Trophoblast cell (in vitro differentiated cells and primary cell): ENCODE data around the gene MAPK12.

ENCODE experiments used
- DNase-seq, 2 donors: peaks; one replicate each; pipeline ENCODE4 v3.0.0-alpha.2; 2016
- H2AFZ ChIP-seq: 2 replicates; pipeline ENCODE4 v1.6.1; 2013; ENCODE audit warnings: low read length, moderate library complexity, mild to moderate bottlenecking; ENCODE audit not compliant: insufficient read depth, poor library complexity
- H2AK5ac ChIP-seq: 2 replicates; pipeline ENCODE4 v1.6.1; 2013; ENCODE audit warnings: mild to moderate bottlenecking, low read length
- H2BK120ac ChIP-seq: 2 replicates; pipeline ENCODE4 v1.6.1; 2013; ENCODE audit warnings: low read length, mild to moderate bottlenecking, moderate library complexity; ENCODE audit not compliant: insufficient read depth, poor library complexity
- H2BK12ac ChIP-seq: 2 replicates; pipeline ENCODE4 v1.6.1; 2013; ENCODE audit warnings: mild to moderate bottlenecking, low read length, moderate library complexity
- H2BK5ac ChIP-seq: 2 replicates; pipeline ENCODE4 v1.6.1; 2013; ENCODE audit warnings: low read length, low read depth, moderate library complexity, mild to moderate bottlenecking; ENCODE audit not compliant: poor library complexity
- H3K14ac ChIP-seq: 2 replicates; pipeline ENCODE4 v1.6.1; 2013; ENCODE audit warnings: mild to moderate bottlenecking, low read length
- H3K18ac ChIP-seq: 2 replicates; pipeline ENCODE4 v1.6.1; 2013; ENCODE audit warnings: mild to moderate bottlenecking, low read length
- H3K23ac ChIP-seq: 2 replicates; pipeline ENCODE4 v1.6.1; 2013; ENCODE audit warnings: low read length
- H3K27ac ChIP-seq: 2 replicates; pipeline ENCODE4 v1.5.1; 2013; ENCODE audit warnings: low read depth, mild to moderate bottlenecking, inconsistent platforms, low read length, moderate library complexity
- H3K27me3 ChIP-seq: 2 replicates; pipeline ENCODE4 v1.6.1; 2013; ENCODE audit warnings: inconsistent platforms, mild to moderate bottlenecking, low read length, moderate library complexity; ENCODE audit not compliant: insufficient read depth
- H3K36me3 ChIP-seq, 2 experiments: 1 replicate in 1 of 2; 2 replicates in 1 of 2; pipeline ENCODE4 v1.6.1; 2013; ENCODE audit warnings: low read length in 2 of 2, mild to moderate bottlenecking in 2 of 2, moderate library complexity in 1 of 2; ENCODE audit not compliant: insufficient read depth in 2 of 2, control insufficient read depth in 1 of 2
- H3K4ac ChIP-seq: 2 replicates; pipeline ENCODE4 v1.6.1; 2013; ENCODE audit warnings: low read depth, mild to moderate bottlenecking, low read length, moderate library complexity
- H3K4me1 ChIP-seq, 2 experiments: 1 replicate in 1 of 2; 2 replicates in 1 of 2; pipeline ENCODE4 v1.6.1; 2013; ENCODE audit warnings: low read length in 2 of 2, mild to moderate bottlenecking in 2 of 2, moderate library complexity in 1 of 2; ENCODE audit not compliant: insufficient read depth in 2 of 2, control insufficient read depth in 1 of 2
- H3K4me2 ChIP-seq: 2 replicates; pipeline ENCODE4 v1.6.1; 2013; ENCODE audit warnings: inconsistent platforms, mild to moderate bottlenecking, low read length, moderate library complexity
- H3K4me3 ChIP-seq: 2 replicates; pipeline ENCODE4 v1.5.1; 2013; ENCODE audit warnings: mild to moderate bottlenecking, low read depth, low read length, inconsistent platforms
- H3K79me1 ChIP-seq: one replicate; pipeline ENCODE4 v1.6.1; 2013; ENCODE audit warnings: low read length
- H3K79me2 ChIP-seq: 2 replicates; pipeline ENCODE4 v1.6.1; 2013; ENCODE audit warnings: low read length, mild to moderate bottlenecking; ENCODE audit not compliant: control insufficient read depth, insufficient read depth, poor library complexity
- H3K9ac ChIP-seq: 2 replicates; pipeline ENCODE4 v1.6.1; 2013; ENCODE audit warnings: mild to moderate bottlenecking, low read length
- H3K9me3 ChIP-seq: 2 replicates; pipeline ENCODE4 v1.6.1; 2013; ENCODE audit warnings: low read depth, mild to moderate bottlenecking, control low read depth, inconsistent platforms, low read length; ENCODE audit not compliant: insufficient read depth
- H4K12ac ChIP-seq: 2 replicates; pipeline ENCODE4 v1.6.1; 2013; ENCODE audit warnings: low read depth, mild to moderate bottlenecking, low read length, moderate library complexity
- H4K8ac ChIP-seq: 2 replicates; pipeline ENCODE4 v1.6.1; 2013; ENCODE audit warnings: low read depth, mild to moderate bottlenecking, low read length, moderate library complexity
- H4K91ac ChIP-seq: one replicate; pipeline ENCODE4 v1.6.1; 2013; ENCODE audit warnings: low read depth, mild to moderate bottlenecking, low read length, moderate library complexity
- WGBS: extraction: QIAGEN DNeasy Blood & Tissue Kit; methylation state at CpG from one replicate; pipeline ENCODE4 v1.1.7; 2013; ENCODE audit warnings: missing lambda C conversion rate; ENCODE audit not compliant: insufficient read length, insufficient coverage; ENCODE audit errors: extremely low coverage; 5-methylcytosine and 5-hydroxymethylcytosine counted together

Gene MAPK12

DNA sequence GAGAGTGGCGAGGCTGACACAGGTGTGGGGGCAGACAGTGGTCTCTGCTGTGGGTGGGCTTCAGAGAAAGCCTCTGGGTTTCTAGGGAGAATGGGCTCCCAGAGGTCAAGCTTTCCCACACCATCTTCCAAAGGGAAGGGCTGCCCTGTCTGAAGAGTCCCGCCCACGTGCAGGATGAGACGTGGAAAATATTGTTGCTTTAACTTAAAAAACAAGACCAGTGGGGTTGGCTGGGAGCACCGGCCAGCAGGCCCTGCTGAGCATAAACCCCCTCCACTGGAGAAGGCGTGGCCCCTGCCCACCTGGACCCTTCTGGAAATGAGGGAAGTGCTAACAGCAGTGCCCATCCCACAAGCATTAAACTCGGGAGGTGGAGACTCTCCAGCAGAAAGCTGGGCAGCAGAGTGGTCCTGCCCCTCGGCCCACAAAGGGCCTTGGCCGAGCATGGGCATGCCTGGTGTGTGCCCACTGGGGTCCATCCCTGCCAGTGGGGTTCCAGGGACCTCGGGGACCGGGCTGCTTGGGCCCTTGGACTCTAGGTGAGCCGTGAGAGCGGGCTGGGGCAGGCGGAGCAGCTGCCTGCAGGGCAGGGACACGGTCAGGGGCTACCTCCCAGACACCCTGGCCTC, 45.3 kb downstream of the MAPK12 start:
- Histone ChIP-seq H2BK120ac (no peak overlapping the region), H3K79me2 (no peaks in the 10 kb centered on the region), H2BK5ac (no peak overlapping the region), H3K4me1 (no peaks in the 10 kb centered on the region), H3K36me3 (peaks cover 81% of the 10 kb centered on the region in 2 experiments), H3K4me2 (no peak overlapping the region), H2BK12ac (no peak overlapping the region), H3K4me3 (no peak overlapping the region), H3K14ac (no peak overlapping the region), H3K18ac (no peak overlapping the region), H3K79me1 (no peaks in the 10 kb centered on the region), H3K9me3 (peaks cover 14% of the 10 kb centered on the region), H3K9ac (no peak overlapping the region), H3K4ac (no peak overlapping the region), H3K27ac (no peak overlapping the region), H4K8ac (no peak overlapping the region), H2AFZ (no peak overlapping the region), H2AK5ac (no peak overlapping the region), H4K12ac (peak overlapping the region; percentile 23), H4K91ac (no peak overlapping the region), H3K23ac (no peak overlapping the region), H3K27me3 (no peaks in the 10 kb centered on the region)
- DNase-seq: no peak
- WGBS: no CpG with 5 or more reads among the region's 15 CpGs

DNA sequence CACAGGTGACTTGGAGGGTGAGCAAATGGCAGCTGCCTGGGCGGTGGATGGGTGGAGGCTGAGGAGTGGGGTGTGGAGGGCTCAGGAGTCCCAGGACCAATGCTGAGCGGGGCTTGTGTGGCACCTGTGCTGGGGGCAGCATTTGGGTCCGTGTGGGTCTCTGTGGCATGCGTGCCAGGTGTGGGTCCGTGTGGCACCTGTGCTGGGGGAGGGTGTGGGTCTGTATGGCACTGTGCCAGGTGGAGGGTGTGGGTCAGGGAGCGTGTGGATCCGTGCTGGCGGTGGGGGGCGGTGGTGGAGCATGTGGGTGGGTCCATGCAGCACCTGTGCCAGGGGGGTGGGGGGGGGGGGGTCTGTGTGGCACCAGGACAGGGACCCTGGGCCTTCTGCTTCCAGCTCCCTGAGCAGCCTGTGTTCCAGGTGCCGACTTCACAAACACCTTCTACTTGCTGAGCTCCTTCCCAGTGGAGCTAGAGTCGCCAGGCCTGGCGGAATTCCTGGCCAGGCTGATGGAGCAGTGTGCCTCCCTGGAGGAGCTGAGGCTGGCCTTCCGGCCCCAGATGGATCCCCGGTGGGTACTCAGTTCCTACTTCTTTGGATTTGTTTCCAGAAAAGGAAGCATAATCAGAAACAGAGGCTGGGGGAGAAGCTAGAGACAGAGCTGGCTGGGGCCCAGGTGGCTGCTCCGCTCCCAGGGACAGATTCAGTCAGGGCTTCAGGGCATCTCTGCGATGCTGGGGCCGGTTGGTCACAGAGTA, 46.0 kb downstream of the MAPK12 start:
- no peak overlapping the region for H3K4me2 ChIP-seq
- no peak overlapping the region for H3K18ac ChIP-seq
- DNase-seq: no peak
- H3K4me3 ChIP-seq: no peak overlapping the region
- H3K27ac ChIP-seq: no peak overlapping the region
- H3K79me2 ChIP-seq: no peaks in the 10 kb centered on the region
- H2AFZ ChIP-seq: no peak overlapping the region
- no CpG with 5 or more reads among the region's 17 CpGs for WGBS
- no peak overlapping the region for H2BK12ac ChIP-seq
- no peak overlapping the region for H4K91ac ChIP-seq
- peaks cover 7% of the 10 kb centered on the region for H3K9me3 ChIP-seq
- no peak overlapping the region for H4K12ac ChIP-seq
- no peaks in the 10 kb centered on the region for H3K79me1 ChIP-seq
- no peak overlapping the region for H2AK5ac ChIP-seq
- H3K36me3 ChIP-seq: peaks cover 81 to 82% of the 10 kb centered on the region in 2 experiments
- no peak overlapping the region for H3K4ac ChIP-seq
- H2BK5ac ChIP-seq: no peak overlapping the region
- H3K4me1 ChIP-seq: no peaks in the 10 kb centered on the region
- no peak overlapping the region for H3K14ac ChIP-seq
- no peak overlapping the region for H3K9ac ChIP-seq
- H3K23ac ChIP-seq: no peak overlapping the region
- H4K8ac ChIP-seq: no peak overlapping the region
- H3K27me3 ChIP-seq: no peaks in the 10 kb centered on the region
- H2BK120ac ChIP-seq: no peak overlapping the region

DNA sequence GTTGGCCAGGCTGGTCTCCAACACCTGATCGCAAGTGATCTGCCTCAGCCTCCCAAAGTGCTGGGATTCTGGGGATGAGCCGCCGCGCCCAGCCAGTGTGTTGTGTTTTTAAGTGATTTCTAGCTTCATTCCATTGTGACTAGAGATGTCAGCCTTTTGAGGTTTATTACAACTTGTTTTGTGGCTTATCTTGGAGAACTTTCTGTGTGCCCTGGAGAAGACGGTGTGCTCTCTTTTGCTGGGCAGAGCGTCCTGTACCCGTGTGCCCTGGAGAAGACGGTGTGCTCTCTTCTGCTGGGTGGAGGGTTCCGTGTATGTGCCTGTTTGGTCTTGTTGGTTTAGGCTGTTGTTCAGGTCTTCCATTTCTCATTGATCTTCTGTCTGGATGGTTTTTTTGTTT, 48.2 kb downstream of the MAPK12 start:
- Histone ChIP-seq H4K91ac (no peak overlapping the region), H3K36me3 (peaks cover 71 to 74% of the 10 kb centered on the region in 2 experiments), H3K79me2 (no peaks in the 10 kb centered on the region), H2BK120ac (no peak overlapping the region), H4K8ac (no peak overlapping the region), H3K9me3 (peaks cover 5% of the 10 kb centered on the region), H2AK5ac (no peak overlapping the region), H3K4me1 (no peaks in the 10 kb centered on the region), H3K27me3 (no peaks in the 10 kb centered on the region), H3K23ac (no peak overlapping the region), H3K4me2 (no peak overlapping the region), H2BK5ac (no peak overlapping the region), H3K14ac (no peak overlapping the region), H3K18ac (no peak overlapping the region), H3K4me3 (no peak overlapping the region), H3K27ac (no peak overlapping the region), H4K12ac (no peak overlapping the region), H3K9ac (no peak overlapping the region), H2AFZ (no peak overlapping the region), H3K79me1 (no peaks in the 10 kb centered on the region), H3K4ac (no peak overlapping the region), H2BK12ac (no peak overlapping the region)
- WGBS: no CpG with 5 or more reads among the region's 9 CpGs
- DNase-seq: no peak

DNA sequence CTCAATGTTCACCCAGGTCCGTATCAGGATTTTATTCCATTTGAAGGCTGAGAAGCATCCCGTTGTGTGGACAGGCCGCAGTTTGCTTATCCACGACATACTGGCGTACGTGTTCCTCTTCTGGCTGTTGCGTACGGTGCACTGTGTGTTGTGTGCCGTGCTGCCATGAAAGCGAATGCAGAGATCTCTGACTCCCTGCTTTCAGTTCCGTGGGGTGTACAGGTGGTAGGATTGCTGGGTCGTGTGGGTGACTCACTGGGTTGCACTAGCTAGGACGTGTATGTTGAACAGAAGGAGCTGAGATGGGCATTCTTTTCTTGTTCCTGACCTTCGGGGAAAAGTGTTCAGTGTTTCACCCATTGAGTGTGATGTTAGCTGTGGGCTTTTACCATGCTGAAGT, 50.3 kb downstream of the MAPK12 start:
- H2BK120ac ChIP-seq: no peak overlapping the region
- H3K4me1 ChIP-seq: peaks cover 0 to 4% of the 10 kb centered on the region in 2 experiments
- no peak overlapping the region for H2AK5ac ChIP-seq
- no peak overlapping the region for H3K23ac ChIP-seq
- H3K4ac ChIP-seq: no peak overlapping the region
- DNase-seq: no peak
- H3K4me2 ChIP-seq: no peak overlapping the region
- WGBS: no CpG with 5 or more reads among the region's 14 CpGs
- H2BK12ac ChIP-seq: no peak overlapping the region
- H3K18ac ChIP-seq: no peak overlapping the region
- H3K14ac ChIP-seq: no peak overlapping the region
- no peak overlapping the region for H2BK5ac ChIP-seq
- H4K8ac ChIP-seq: no peak overlapping the region
- H3K79me2 ChIP-seq: no peaks in the 10 kb centered on the region
- no peak overlapping the region for H3K27ac ChIP-seq
- H3K27me3 ChIP-seq: no peaks in the 10 kb centered on the region
- H2AFZ ChIP-seq: no peak overlapping the region
- no peak overlapping the region for H4K12ac ChIP-seq
- no peak overlapping the region for H3K9ac ChIP-seq
- H3K36me3 ChIP-seq: peaks cover 63 to 64% of the 10 kb centered on the region in 2 experiments
- H3K79me1 ChIP-seq: no peaks in the 10 kb centered on the region
- no peak overlapping the region for H4K91ac ChIP-seq
- H3K4me3 ChIP-seq: no peak overlapping the region
- peaks cover 4% of the 10 kb centered on the region for H3K9me3 ChIP-seq
